Immature natural killer cell (primary cell): ENCODE results near the gene CDH13. TPM values are rescaled to one million over a fixed set of nuclear protein-coding genes. Genes with fewer than 3 reads are reported as not detected.

Experiments
- DNase-seq, 3 donors: peaks; one replicate each; pipeline ENCODE4 v3.0.0; 2022; ENCODE audit warnings: mixed read lengths in 1 of 3
- H3K27ac Mint-ChIP-seq, 6 donors: one replicate each; pipeline ENCODE4 v1.8.0; 2020; ENCODE audit warnings: mixed read lengths in 6 of 6, mild to moderate bottlenecking in 5 of 6, inconsistent platforms in 4 of 6, moderate library complexity in 3 of 6
- H3K27me3 Mint-ChIP-seq, 3 donors: one replicate each; pipeline ENCODE4 v1.8.0; 2020 to 2021; ENCODE audit warnings: low read depth in 3 of 3, mild to moderate bottlenecking in 3 of 3, mixed read lengths in 3 of 3, moderate library complexity in 3 of 3, inconsistent platforms in 1 of 3
- H3K36me3 Mint-ChIP-seq, 3 donors: one replicate each; pipeline ENCODE4 v1.8.0; 2020; ENCODE audit warnings: mixed read lengths in 3 of 3, inconsistent platforms in 2 of 3, mild to moderate bottlenecking in 2 of 3
- H3K4me1 Mint-ChIP-seq, 2 donors: one replicate each; pipeline ENCODE4 v1.8.0; 2020; ENCODE audit warnings: inconsistent platforms in 2 of 2, mild to moderate bottlenecking in 2 of 2, mixed read lengths in 2 of 2, moderate library complexity in 1 of 2
- H3K4me3 Mint-ChIP-seq, 5 donors: one replicate each; pipeline ENCODE4 v1.8.0; 2020; ENCODE audit warnings: mild to moderate bottlenecking in 5 of 5, mixed read lengths in 5 of 5, inconsistent platforms in 3 of 5, moderate library complexity in 3 of 5
- H3K9me3 Mint-ChIP-seq, 6 donors: one replicate each; pipeline ENCODE4 v1.8.0; 2020; ENCODE audit warnings: mild to moderate bottlenecking in 6 of 6, mixed read lengths in 6 of 6, inconsistent platforms in 4 of 6, moderate library complexity in 3 of 6
- polyA plus RNA-seq, 3 donors: library from polyadenylated mRNA; unstranded; fragments of 300-500 nt; fragmentation: Illumina TruSeq; gene quantifications; one replicate each; pipeline ENCODE4 v1.2.3, GENCODE V29; 2021

CDH13 gene
- polyA plus RNA-seq, 3 donors from 2014 or later = not detected

DNA sequence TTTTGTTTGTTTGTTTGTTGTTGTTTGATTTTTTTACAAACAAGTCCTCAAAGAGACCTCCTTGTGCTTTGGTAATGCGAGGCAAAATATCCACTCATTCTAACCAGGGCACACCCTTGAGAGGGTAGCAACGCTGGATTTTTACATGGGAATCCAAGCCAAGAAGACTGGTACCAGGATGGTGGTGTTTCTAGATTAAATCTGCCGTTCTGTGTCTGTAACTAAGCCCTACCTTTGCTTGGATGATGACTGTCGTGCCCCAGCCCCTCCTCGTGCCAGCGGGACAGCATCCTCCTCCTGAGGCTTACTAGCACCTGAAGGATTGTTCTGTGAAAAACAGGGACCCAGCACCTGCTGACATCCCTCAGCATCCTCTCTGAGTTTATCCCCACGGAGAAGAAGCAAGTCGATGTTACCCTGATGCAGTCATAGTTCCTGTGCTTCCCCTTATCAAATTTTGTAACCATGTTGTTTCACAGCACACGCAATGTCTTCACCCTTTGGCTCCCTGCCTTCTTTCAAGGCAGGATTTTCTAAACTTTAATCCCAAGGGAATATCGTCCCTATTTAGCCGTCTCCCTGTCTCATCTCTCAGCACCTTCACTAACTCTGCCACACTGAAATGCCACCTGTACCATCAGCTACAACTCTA, 1175.9 kb downstream of the CDH13 start:
- no peak for DNase-seq
- H3K27ac Mint-ChIP-seq = no peak overlapping the region
- H3K9me3 Mint-ChIP-seq = no peaks in the 10 kb centered on the region
- H3K36me3 Mint-ChIP-seq = no peaks in the 10 kb centered on the region
- H3K4me1 Mint-ChIP-seq = peaks cover 8 to 18% of the 10 kb centered on the region in 2 donors
- H3K27me3 Mint-ChIP-seq = peaks cover 8 to 15% (median 11%) of the 10 kb centered on the region in 3 donors
- H3K4me3 Mint-ChIP-seq = no peak overlapping the region

GRCh38 chr16:83803811-83804210, 1177.0 kb downstream of the CDH13 start:
- Mint-ChIP-seq H3K4me3 (no peak overlapping the region), H3K27me3 (peaks cover 5 to 15% (median 11%) of the 10 kb centered on the region in 3 donors), H3K36me3 (no peaks in the 10 kb centered on the region), H3K4me1 (peaks cover 17 to 28% of the 10 kb centered on the region in 2 donors), H3K27ac (no peak overlapping the region), H3K9me3 (no peaks in the 10 kb centered on the region)
- no peak for DNase-seq

- H3K27me3 Mint-ChIP-seq = peaks cover 5 to 15% (median 11%) of the 10 kb centered on the region in 3 donors
- H3K4me3 Mint-ChIP-seq = no peak overlapping the region
- no peak for DNase-seq
- H3K4me1 Mint-ChIP-seq = peaks cover 21 to 34% of the 10 kb centered on the region in 2 donors
- peaks cover 0 to 5% (median 4%) of the 10 kb centered on the region in 3 donors for H3K36me3 Mint-ChIP-seq
- H3K9me3 Mint-ChIP-seq = no peaks in the 10 kb centered on the region
- H3K27ac Mint-ChIP-seq = no peak overlapping the region
Observed at GRCh38 chr16:83804366-83804765, 1177.6 kb downstream of the CDH13 start.

DNA sequence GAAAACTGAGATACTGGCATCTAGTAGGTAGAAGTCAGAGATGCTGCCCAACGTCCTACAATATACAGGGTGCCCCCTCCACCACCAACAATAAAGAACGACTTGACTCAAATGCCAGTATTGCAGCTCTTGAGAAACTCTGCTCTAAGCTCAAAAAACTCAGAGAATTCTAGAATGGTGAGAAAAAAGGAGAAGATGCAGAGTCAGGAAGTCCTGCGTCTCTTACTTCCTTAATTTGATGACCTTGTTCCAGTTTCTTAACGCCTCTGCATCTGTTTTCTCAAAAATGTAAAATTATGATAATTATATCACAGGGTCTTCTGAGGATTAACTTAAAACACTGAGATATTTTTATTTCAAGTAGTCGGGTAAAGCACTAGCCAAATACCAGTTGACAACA, 1179.3 kb downstream of the CDH13 start:
- Mint-ChIP-seq H3K36me3 (peaks cover 0 to 13% (median 4%) of the 10 kb centered on the region in 3 donors), H3K4me3 (peak overlapping the region in 2 of 5 donors; percentile 43 to 73), H3K27ac (peak overlapping the region in 1 of 6 donors; percentile 23), H3K27me3 (peaks cover 3 to 11% (median 5%) of the 10 kb centered on the region in 3 donors), H3K9me3 (no peaks in the 10 kb centered on the region), H3K4me1 (peaks cover 29 to 49% of the 10 kb centered on the region in 2 donors)
- DNase-seq = no peak

DNA sequence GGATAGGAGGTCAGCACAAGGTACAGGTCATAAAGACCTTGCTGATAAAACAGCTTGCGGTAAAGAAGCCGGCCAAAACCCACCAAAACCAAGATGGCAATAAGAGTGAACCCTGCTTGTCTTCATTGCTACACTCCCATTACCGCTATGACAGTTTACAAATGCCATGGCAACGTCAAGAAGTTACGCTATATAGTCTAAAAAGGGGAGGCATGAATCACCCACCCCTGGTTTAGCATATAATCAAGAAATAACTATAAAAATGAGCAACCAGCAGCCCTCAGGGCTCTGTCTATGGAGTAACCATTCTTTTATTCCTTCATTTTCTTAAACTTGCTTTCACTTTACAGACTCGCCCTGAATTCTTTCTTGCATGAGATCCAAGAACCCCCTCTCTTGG, 1180.0 kb downstream of the CDH13 start:
- Mint-ChIP-seq H3K36me3 (peaks cover 0 to 19% (median 4%) of the 10 kb centered on the region in 3 donors), H3K27ac (peak overlapping the region in 3 of 6 donors; percentile 65 to 87 (median 67)), H3K4me1 (peaks cover 32 to 56% of the 10 kb centered on the region in 2 donors), H3K4me3 (peak overlapping the region in 3 of 5 donors; percentile 46 to 97 (median 72)), H3K9me3 (no peaks in the 10 kb centered on the region), H3K27me3 (peaks cover 3 to 6% (median 5%) of the 10 kb centered on the region in 3 donors)
- DNase-seq = no peak

DNA sequence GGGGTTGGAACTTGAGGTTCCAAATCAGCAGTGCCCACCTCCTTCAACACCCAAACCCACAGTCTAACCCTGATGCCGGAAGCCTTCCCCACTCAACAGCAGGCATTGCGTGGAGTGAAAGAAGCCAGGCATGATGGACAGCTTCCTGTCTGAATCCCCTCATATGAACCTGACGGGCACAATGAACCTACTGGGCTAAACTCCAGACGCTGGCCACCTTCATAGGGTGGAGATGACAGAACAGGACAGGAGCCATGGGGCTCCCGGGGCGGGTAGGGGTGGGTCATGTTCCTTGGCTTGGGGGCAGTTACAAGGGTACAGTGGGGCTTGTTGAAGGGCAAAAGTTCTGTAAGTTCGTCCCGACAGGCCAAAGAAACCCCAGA, 1180.5 kb downstream of the CDH13 start:
- H3K4me1 Mint-ChIP-seq = peaks cover 32 to 56% of the 10 kb centered on the region in 2 donors
- peaks cover 3 to 5% (median 5%) of the 10 kb centered on the region in 3 donors for H3K27me3 Mint-ChIP-seq
- peaks cover 0 to 19% (median 7%) of the 10 kb centered on the region in 3 donors for H3K36me3 Mint-ChIP-seq
- H3K9me3 Mint-ChIP-seq = no peaks in the 10 kb centered on the region
- H3K27ac Mint-ChIP-seq = peak overlapping the region in 5 of 6 donors; percentile 65 to 94 (median 88)
- H3K4me3 Mint-ChIP-seq = peak overlapping the region; percentile 93 to 98 (median 97)
- DNase-seq = no peak

DNA sequence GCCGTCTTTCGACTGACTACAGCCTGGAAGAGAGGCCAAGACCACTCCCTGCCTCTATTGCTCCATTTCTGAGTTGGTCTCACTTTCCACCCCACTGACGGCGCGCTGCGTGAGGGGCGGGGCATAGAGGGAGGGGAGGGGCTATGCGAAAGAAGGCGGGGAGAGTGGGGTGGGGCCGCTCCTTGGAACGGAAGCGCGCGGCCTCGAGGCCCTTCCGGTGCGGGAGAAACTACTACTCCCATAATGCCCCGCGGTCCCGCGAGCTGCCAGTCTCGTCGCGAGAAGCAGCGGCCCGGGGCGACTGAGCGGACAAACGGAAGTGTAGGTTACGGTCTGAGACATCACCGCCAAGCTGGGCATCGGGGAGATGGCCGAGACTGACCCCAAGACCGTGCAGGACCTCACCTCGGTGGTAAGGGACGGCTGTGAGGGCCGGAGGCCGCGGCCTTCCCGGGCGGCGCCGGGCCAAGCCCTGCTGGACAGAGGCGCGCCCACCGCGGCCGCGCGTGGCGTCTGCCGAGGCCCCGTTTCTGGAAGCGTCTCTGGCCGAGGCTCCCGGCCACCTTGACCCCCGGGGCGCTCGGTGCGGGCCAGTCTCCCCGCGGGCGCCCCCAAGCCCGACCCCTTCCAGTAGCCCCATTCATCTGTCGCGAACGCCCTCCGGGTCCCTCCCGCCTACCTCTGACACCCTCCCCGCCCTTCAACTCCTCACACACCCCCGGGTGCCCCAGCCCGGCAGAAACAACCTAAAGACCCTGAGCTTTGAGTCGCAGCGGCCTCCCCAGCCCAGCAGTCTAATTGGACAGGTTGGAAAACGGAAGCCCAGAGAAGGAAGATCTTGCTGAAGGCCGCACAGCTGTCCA, 1181.2 kb downstream of the CDH13 start, which contains the start of gene HSBP1:
TSS of gene HSBP1 (plus strand) at position 269 of the 863 bp plus-strand sequence. CDS start at position 368, 99 bp downstream.
- DNase-seq = peak; percentile 88 to 91 (median 90)
- Mint-ChIP-seq H3K9me3 (no peaks in the 10 kb centered on the region), H3K36me3 (peaks cover 0 to 23% (median 11%) of the 10 kb centered on the region in 3 donors), H3K4me3 (peak within 1 kb of the TSS; percentile 93 to 98 (median 97)), H3K27me3 (peaks cover 3 to 5% (median 3%) of the 10 kb centered on the region in 3 donors), H3K4me1 (peaks cover 32 to 56% of the 10 kb centered on the region in 2 donors), H3K27ac (peak within 1 kb of the TSS; percentile 87 to 94 (median 90))

GRCh38 chr16:83808573-83809014, 1181.8 kb downstream of the CDH13 start:
- Mint-ChIP-seq H3K4me3 (peak overlapping the region; percentile 93 to 97 (median 95)), H3K27me3 (peaks cover 3 to 5% (median 3%) of the 10 kb centered on the region in 3 donors), H3K9me3 (no peaks in the 10 kb centered on the region), H3K36me3 (peaks cover 0 to 24% (median 12%) of the 10 kb centered on the region in 3 donors), H3K27ac (peak overlapping the region; percentile 84 to 93 (median 88)), H3K4me1 (peaks cover 32 to 56% of the 10 kb centered on the region in 2 donors)
- DNase-seq = no peak

- Mint-ChIP-seq H3K4me3 (peak overlapping the region; percentile 93 to 97 (median 95)), H3K9me3 (no peaks in the 10 kb centered on the region), H3K4me1 (peaks cover 32 to 56% of the 10 kb centered on the region in 2 donors), H3K27ac (peak overlapping the region in 5 of 6 donors; percentile 84 to 93 (median 87)), H3K36me3 (peaks cover 0 to 24% (median 12%) of the 10 kb centered on the region in 3 donors), H3K27me3 (peaks cover 3 to 5% (median 3%) of the 10 kb centered on the region in 3 donors)
- DNase-seq = no peak
Observed at GRCh38 chr16:83809092-83809491, 1182.3 kb downstream of the CDH13 start.

DNA sequence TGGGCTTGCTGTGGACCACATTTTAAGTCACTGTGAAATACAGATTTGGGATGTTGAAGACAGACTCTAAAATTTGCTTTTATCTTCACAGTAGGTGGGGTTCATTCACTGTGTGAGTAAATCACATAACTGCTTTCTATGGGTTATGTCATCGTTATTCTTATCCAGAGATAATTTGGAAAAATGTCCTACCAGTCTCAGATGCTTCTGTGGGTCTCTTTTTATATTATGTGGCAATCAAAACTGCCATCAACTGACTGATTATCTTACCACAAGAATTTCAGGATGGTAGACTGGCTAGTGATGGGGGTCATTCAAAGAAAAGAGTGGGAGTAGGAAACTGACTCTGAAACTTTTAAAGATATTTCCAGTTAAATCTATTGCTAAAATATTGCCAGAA, 1184.1 kb downstream of the CDH13 start:
- DNase-seq = no peak
- H3K27ac Mint-ChIP-seq = no peak overlapping the region
- H3K4me1 Mint-ChIP-seq = peaks cover 32 to 56% of the 10 kb centered on the region in 2 donors
- no peaks in the 10 kb centered on the region for H3K9me3 Mint-ChIP-seq
- H3K4me3 Mint-ChIP-seq = no peak overlapping the region
- peaks cover 2 to 5% (median 3%) of the 10 kb centered on the region in 3 donors for H3K27me3 Mint-ChIP-seq
- peaks cover 0 to 24% (median 12%) of the 10 kb centered on the region in 3 donors for H3K36me3 Mint-ChIP-seq

DNA sequence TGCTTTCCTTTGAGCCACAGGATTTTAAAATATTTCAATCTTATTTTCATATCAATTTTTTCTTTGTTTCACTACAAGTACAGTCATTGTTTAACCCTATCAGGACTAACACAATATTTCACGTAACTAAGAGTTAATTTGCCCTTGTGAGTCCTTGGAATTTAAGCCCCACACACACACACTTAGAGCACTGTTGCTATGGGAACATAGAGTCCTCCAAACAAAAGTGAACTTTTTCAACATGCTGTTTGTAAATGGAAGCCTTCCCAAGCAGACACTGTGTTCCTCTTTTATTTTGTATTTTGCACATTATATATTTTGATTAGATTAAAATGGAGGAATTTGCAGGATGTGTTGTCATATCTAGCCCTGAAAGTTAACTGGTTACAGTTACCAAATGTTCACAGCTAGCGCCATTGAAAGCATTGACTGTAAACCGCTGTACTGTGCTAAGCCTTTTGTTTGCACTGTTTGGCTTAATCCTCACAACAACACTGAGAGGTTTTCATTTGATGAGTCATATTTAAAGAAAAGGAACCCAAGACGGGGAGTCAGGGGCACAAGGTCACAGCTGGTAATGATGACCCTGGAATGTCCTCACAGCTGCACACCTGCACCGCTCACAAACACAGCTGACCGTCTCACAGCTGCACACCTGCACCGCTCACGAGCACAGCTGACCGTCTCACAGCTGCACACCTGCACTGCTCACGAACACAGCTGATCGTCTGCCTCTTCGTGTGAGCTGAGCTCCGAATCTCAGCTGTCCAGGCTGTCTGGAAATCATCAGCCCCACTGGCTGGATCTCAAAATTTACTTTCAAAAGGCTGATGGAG, 1187.3 kb downstream of the CDH13 start:
- Mint-ChIP-seq H3K4me1 (peaks cover 12 to 25% of the 10 kb centered on the region in 2 donors), H3K4me3 (no peak overlapping the region), H3K27ac (no peak overlapping the region), H3K27me3 (peaks cover 0 to 2% (median 0%) of the 10 kb centered on the region in 3 donors), H3K9me3 (no peaks in the 10 kb centered on the region), H3K36me3 (peaks cover 0 to 22% (median 11%) of the 10 kb centered on the region in 3 donors)
- DNase-seq = no peak

- no peak for DNase-seq
- H3K27me3 Mint-ChIP-seq = peaks cover 0 to 2% (median 0%) of the 10 kb centered on the region in 3 donors
- H3K9me3 Mint-ChIP-seq = no peaks in the 10 kb centered on the region
- H3K4me1 Mint-ChIP-seq = peaks cover 9 to 20% of the 10 kb centered on the region in 2 donors
- no peak overlapping the region for H3K4me3 Mint-ChIP-seq
- no peak overlapping the region for H3K27ac Mint-ChIP-seq
- H3K36me3 Mint-ChIP-seq = peaks cover 0 to 19% (median 8%) of the 10 kb centered on the region in 3 donors
Observed at GRCh38 chr16:83814659-83814985, 1187.9 kb downstream of the CDH13 start.

GRCh38 chr16:83817022-83817421, 1190.3 kb downstream of the CDH13 start:
- Mint-ChIP-seq H3K9me3 (no peaks in the 10 kb centered on the region), H3K36me3 (peaks cover 0 to 8% (median 4%) of the 10 kb centered on the region in 3 donors), H3K4me1 (no peaks in the 10 kb centered on the region), H3K4me3 (no peak overlapping the region), H3K27ac (no peak overlapping the region), H3K27me3 (peaks cover 0 to 5% (median 0%) of the 10 kb centered on the region in 3 donors)
- no peak for DNase-seq
